ENCODE results near the gene RFX3.

DNA sequence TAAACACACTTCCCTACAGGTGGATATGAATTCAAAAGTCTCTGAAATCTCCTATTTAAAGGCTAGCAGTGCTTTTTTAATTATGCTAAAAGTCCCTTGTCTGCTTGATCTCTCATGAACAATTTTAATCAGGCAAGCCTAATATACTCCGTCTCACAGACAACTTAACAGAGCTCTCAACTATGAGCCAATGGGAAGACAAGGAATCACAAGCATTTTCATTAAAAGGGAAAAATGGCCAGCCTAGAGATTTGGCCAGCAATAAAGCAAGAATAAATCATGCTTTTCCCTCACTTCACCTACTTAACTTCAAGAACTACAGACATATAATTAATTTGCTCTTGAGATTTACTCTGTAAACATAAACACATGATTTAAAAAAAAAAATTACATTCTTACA is 78.0 kb downstream of the RFX3 start:
- TF ChIP-seq POLR2A (IDR thresholded peaks at IDR 0.05) = no peak
- TF ChIP-seq, protein P1, sequence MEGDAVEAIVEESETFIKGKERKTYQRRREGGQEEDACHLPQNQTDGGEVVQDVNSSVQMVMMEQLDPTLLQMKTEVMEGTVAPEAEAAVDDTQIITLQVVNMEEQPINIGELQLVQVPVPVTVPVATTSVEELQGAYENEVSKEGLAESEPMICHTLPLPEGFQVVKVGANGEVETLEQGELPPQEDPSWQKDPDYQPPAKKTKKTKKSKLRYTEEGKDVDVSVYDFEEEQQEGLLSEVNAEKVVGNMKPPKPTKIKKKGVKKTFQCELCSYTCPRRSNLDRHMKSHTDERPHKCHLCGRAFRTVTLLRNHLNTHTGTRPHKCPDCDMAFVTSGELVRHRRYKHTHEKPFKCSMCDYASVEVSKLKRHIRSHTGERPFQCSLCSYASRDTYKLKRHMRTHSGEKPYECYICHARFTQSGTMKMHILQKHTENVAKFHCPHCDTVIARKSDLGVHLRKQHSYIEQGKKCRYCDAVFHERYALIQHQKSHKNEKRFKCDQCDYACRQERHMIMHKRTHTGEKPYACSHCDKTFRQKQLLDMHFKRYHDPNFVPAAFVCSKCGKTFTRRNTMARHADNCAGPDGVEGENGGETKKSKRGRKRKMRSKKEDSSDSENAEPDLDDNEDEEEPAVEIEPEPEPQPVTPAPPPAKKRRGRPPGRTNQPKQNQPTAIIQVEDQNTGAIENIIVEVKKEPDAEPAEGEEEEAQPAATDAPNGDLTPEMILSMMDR (IDR thresholded peaks at IDR 0.05) = no peak

Measured in esophagus squamous epithelium (tissue), 4 donors.